ENCODE results near the gene RAB19.

The RAB19 gene, protein sequence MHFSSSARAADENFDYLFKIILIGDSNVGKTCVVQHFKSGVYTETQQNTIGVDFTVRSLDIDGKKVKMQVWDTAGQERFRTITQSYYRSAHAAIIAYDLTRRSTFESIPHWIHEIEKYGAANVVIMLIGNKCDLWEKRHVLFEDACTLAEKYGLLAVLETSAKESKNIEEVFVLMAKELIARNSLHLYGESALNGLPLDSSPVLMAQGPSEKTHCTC

DNA sequence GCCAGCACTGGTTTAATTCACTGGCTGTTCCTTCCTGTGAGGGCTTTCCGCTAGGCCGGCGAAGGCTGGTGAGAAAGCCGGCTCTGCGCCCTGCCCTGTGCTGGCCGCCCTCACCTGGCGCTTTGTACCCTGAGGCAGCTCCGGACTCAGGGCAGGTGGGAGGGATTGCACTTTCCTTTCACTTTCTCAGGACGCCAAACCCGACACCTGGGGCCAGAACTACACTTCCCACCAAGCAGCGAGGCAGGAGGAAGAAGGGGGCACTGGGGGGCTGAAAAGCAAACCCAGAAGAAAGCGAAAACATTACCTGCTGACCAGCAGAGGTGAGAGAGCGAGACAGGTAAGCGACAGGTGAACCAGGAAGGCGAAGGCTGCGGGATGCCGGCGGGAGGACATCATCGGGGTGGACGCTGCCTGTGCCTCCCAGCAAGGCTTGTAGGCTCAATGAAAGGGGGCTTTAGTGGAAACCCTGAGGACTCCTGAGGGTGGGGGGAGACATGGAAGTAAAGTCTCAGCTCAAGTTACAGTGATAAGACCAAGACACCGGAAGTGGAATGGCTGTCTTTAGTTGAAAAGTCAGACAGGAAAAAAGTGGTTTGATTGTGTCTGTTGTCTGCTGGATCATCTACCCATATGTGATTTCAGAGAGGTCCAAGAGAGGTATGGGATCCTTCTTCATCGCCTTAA, at the start of gene RAB19:
RAB19 (plus strand) TSS at position 181 of the 687 bp plus-strand sequence. CDS start 3,589 bp downstream, outside the sequence.
- TF ChIP-seq, protein P1, sequence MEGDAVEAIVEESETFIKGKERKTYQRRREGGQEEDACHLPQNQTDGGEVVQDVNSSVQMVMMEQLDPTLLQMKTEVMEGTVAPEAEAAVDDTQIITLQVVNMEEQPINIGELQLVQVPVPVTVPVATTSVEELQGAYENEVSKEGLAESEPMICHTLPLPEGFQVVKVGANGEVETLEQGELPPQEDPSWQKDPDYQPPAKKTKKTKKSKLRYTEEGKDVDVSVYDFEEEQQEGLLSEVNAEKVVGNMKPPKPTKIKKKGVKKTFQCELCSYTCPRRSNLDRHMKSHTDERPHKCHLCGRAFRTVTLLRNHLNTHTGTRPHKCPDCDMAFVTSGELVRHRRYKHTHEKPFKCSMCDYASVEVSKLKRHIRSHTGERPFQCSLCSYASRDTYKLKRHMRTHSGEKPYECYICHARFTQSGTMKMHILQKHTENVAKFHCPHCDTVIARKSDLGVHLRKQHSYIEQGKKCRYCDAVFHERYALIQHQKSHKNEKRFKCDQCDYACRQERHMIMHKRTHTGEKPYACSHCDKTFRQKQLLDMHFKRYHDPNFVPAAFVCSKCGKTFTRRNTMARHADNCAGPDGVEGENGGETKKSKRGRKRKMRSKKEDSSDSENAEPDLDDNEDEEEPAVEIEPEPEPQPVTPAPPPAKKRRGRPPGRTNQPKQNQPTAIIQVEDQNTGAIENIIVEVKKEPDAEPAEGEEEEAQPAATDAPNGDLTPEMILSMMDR (IDR thresholded peaks at IDR 0.05; ENCODE audit: control extremely low read depth, extremely low read depth, low read depth, missing control alignments): no peak
- ChIA-PET CTCF (no interaction called here), POLR2A (no interaction called here)
- peak; percentile 52 for DNase-seq (ENCODE audit: extremely low spot score)

DNA sequence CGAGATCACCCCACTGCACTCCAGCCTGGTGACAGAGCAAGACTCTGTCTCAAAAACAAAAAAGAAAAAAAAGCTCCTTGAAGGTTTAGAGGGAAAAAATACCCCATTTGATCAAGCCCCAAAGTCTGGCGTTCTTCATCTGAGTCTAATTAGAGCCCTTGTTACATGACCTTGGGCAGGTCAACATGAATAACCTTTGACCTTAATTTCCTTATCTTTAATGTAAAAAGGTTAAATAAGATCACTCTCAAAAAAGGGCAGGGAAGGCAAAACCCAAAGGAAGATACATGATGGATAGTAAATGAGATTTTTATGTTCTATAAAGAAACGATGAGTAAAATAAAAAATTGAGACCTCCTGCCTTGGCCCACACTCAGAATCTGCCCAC, 45.8 kb upstream of the RAB19 start:
- POLR2A ChIA-PET: no interaction called here
- TF ChIP-seq, protein P1 (IDR thresholded peaks at IDR 0.05; ENCODE audit: control extremely low read depth, extremely low read depth, low read depth, missing control alignments): no peak
- no peak for DNase-seq (ENCODE audit: extremely low spot score)
- CTCF ChIA-PET: no interaction called here

DNA sequence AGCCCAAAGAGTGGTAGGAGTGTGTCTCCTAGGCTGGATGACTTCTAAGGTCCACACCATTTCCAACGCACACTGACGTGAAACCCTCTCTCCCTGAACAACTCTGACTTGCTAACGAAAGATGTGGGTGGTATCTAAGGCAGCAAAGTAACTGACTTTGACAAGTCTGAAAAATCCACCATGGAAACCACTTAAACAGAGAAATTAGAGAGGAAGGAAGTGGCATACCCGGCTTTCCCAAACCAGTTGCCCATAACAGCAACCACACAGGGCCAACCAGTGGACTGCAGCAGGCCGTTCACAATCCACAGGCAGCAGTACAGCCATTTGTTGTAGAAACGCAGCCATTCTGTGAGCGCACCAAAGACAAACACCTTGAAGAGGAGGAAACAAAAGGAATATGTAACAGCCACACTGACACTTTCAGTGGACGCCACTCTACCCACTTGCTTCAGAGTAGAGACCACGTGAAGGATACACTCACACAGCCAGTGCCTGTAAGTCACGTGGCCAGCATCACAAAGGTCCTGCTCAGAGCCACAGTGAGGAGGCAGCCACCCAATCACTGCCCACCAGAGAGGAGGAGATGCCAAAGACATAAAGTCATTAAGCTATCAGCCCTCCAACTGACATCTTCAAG, 45.3 kb upstream of the RAB19 start:
- TF ChIP-seq, protein P1 (IDR thresholded peaks at IDR 0.05; ENCODE audit: control extremely low read depth, extremely low read depth, low read depth, missing control alignments): no peak
- no peak for DNase-seq (ENCODE audit: extremely low spot score)
- ChIA-PET CTCF (interaction anchor here (1.0 to 1.1 kb wide), 2 partner anchors 9 to 11 kb away, joined by 3 to 4 read pairs; no protein-coding TSS in a partner anchor), POLR2A (interaction anchor here (0.5 kb wide), 1 partner anchor 11 kb away, joined by 4 read pairs; no protein-coding TSS in a partner anchor)

DNA sequence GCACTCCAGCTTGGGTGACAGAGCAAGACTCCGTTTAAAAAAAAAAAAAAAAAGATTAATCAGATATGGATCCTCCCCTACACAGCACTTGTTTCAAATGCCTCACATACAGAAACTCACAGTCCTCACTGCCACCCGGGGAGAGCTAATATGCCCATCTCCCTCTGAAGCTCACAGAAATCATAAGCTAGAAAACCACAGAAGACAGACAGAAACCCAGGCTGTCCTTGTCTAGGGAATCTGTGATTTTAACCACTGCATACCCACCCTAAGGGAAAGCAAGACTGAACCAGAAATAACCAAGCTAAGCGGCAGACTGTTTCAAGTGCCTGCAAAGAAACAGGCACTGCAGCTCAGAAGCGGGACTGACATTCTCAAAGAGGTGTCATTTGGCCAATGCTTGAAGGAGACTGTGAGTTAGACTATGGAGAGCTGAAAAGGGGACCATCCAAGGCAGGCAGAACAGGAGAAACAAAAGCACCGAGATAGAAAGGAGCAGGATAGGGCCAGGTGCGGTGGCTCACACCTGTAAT, 43.1 kb upstream of the RAB19 start:
- POLR2A ChIA-PET: no interaction called here
- no peak for DNase-seq (ENCODE audit: extremely low spot score)
- TF ChIP-seq, protein P1 (IDR thresholded peaks at IDR 0.05; ENCODE audit: control extremely low read depth, extremely low read depth, low read depth, missing control alignments): no peak
- CTCF ChIA-PET: interaction anchor here (0.7 to 2.1 kb wide), 3 partner anchors 8 to 21 kb away, joined by 4 to 6 read pairs (median 4); no protein-coding TSS in a partner anchor

DNA sequence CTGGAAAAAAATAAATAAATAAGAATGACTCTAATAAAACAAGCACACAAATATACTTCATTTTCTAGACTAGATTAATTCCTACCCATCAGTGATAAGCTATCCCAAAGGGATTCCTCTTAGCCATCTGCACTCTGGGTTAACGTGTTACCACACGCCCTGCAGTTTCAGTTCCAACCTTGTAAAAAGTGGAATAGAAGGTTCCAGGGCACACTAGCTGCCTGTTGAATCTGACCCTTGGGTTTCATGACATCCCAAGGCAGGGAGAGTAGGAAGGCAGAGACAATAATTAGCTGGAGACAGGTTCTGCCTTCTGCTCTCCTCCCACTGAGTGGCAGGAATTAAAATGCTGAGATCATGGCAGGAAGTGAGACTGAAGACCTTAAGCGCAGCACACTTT, 39.0 kb upstream of the RAB19 start:
- no peak for DNase-seq (ENCODE audit: extremely low spot score)
- ChIA-PET CTCF (interaction anchor here (0.5 kb wide), 1 partner anchor 10 kb away, joined by 3 read pairs; no protein-coding TSS in a partner anchor), POLR2A (no interaction called here)
- TF ChIP-seq, protein P1 (IDR thresholded peaks at IDR 0.05; ENCODE audit: control extremely low read depth, extremely low read depth, low read depth, missing control alignments): no peak

DNA sequence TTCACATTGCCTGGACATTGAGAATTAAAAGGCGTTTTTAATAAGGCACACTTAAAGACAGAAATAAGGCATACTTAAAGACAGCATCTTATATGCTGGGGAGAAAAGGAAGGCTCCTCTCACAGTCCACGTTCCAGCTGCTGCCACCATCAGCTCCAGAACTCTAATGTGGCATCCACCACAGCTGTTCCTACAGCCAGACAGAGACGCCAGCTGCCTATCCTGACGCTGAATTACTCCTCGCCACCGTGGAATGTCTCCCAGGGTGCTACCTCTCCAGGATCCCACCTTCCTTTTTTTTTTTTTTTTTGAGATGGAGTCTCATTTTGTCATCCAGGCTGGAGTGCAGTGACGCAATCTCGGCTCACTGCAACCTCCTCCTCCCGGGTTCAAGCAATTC, 36.3 kb upstream of the RAB19 start:
- ChIA-PET CTCF (interaction anchor here (1.2 to 1.4 kb wide), 2 partner anchors 18 to 19 kb away, joined by 3 read pairs; no protein-coding TSS in a partner anchor), POLR2A (no interaction called here)

More for the DNA sequence above, 36.3 kb upstream of the RAB19 start:
- no peak for DNase-seq (ENCODE audit: extremely low spot score)
- TF ChIP-seq, protein P1 (IDR thresholded peaks at IDR 0.05; ENCODE audit: control extremely low read depth, extremely low read depth, low read depth, missing control alignments): no peak

All from GM10248 (cell line).